H1 (cell line): ENCODE measurements around the gene YWHAG. TPM values are rescaled to one million over a fixed set of nuclear protein-coding genes. Genes with fewer than 3 reads are reported as not detected.

ENCODE experiments used
- CTCF ChIA-PET: fragments of 300-600 bp; sonication (Branson Sonifier 250); formaldehyde crosslinking; loops from one replicate; lab custom pipeline; 2021; ENCODE audit not compliant: partially characterized antibody; lab: Charles Lee
- POLR2A ChIA-PET: fragments of 300-600 bp; sonication (Branson Sonifier 250); formaldehyde crosslinking; loops from one replicate; lab custom pipeline; 2021; ENCODE audit warnings: inconsistent platforms; ENCODE audit not compliant: partially characterized antibody; lab: Charles Lee
- DNase-seq, 2 experiments: peaks; one replicate each; pipeline versions ENCODE4 v3.0.0 to v3.0.0-alpha.2; 2010 to 2022; ENCODE audit warnings: low spot score in 2 of 2, low read depth in 1 of 2, mixed read lengths in 1 of 2
- FAIRE-seq: peaks from 2 replicates; lab custom pipeline; 2011; peaks lifted over from hg19 to GRCh38; lab: Jason Lieb, UNC
- H2AFZ ChIP-seq: 2 replicates; pipeline ENCODE4 v1.8.1; 2012; ENCODE audit warnings: low read length, inconsistent platforms
- H2AK5ac ChIP-seq: 2 replicates; pipeline ENCODE4 v1.6.1; 2013; ENCODE audit warnings: low read depth, low read length
- H2BK120ac ChIP-seq: replicated peaks from 2 replicates; pipeline ENCODE3; 2013; ENCODE audit warnings: low read depth, low read length, inconsistent platforms
- H2BK12ac ChIP-seq: 2 replicates; pipeline ENCODE4 v1.6.1; 2013; ENCODE audit warnings: low read depth, low read length
- H2BK15ac ChIP-seq: 2 replicates; pipeline ENCODE4 v1.6.1; 2013; ENCODE audit warnings: low read length
- H2BK20ac ChIP-seq: 2 replicates; pipeline ENCODE4 v1.6.1; 2013; ENCODE audit warnings: low read length
- H2BK5ac ChIP-seq: 2 replicates; pipeline ENCODE4 v1.6.1; 2013; ENCODE audit warnings: low read depth, low read length
- H3K14ac ChIP-seq: 2 replicates; pipeline ENCODE4 v1.6.1; 2013; ENCODE audit warnings: inconsistent platforms; ENCODE audit not compliant: insufficient read length
- H3K18ac ChIP-seq: 2 replicates; pipeline ENCODE4 v1.6.1; 2013; ENCODE audit warnings: low read length; ENCODE audit errors: extremely low read depth
- H3K23ac ChIP-seq: 2 replicates; pipeline ENCODE4 v1.6.1; 2013; ENCODE audit warnings: inconsistent platforms; ENCODE audit not compliant: insufficient read length
- H3K23me2 ChIP-seq: 2 replicates; pipeline ENCODE4 v1.6.1; 2013; ENCODE audit warnings: low read depth, low read length
- H3K27ac ChIP-seq: 2 replicates; pipeline ENCODE4 v1.6.1; 2011; ENCODE audit warnings: low read depth, low read length, inconsistent platforms
- H3K27me3 ChIP-seq, 4 experiments: replicated peaks in 1 of 4; 1 replicate in 1 of 4; 2 replicates in 3 of 4; pipeline versions ENCODE4 v1.6.1 to v1.8.1; 2011 to 2013; ENCODE audit warnings: low read length in 3 of 4, mild to moderate bottlenecking in 3 of 4, inconsistent platforms in 2 of 4, mixed read lengths in 2 of 4, moderate library complexity in 1 of 4; ENCODE audit not compliant: control insufficient read depth in 3 of 4, insufficient read depth in 3 of 4; ENCODE audit errors: extremely low read depth in 1 of 4
- H3K36me3 ChIP-seq, 4 experiments: 2 replicates each; pipeline versions ENCODE4 v1.6.1 to v1.8.1; 2011 to 2013; ENCODE audit warnings: mild to moderate bottlenecking in 4 of 4, low read length in 3 of 4, moderate library complexity in 2 of 4, control low read depth in 1 of 4, inconsistent platforms in 1 of 4; ENCODE audit not compliant: insufficient read depth in 4 of 4, control insufficient read depth in 2 of 4
- H3K4ac ChIP-seq: replicated peaks from 2 replicates; pipeline ENCODE3; 2013; ENCODE audit warnings: low read length, low read depth, mixed read lengths, inconsistent platforms; ENCODE audit not compliant: insufficient read length
- H3K4me1 ChIP-seq, 4 experiments: replicated peaks in 1 of 4; 1 replicate in 1 of 4; 2 replicates in 3 of 4; pipeline versions ENCODE4 v1.6.1 to v1.8.1; 2011 to 2013; ENCODE audit warnings: low read length in 3 of 4, inconsistent platforms in 2 of 4, mixed read lengths in 1 of 4; ENCODE audit not compliant: insufficient read depth in 4 of 4, control insufficient read depth in 3 of 4
- H3K4me2 ChIP-seq, 2 experiments: 2 replicates each; pipeline versions ENCODE4 v1.6.1 to v1.8.1; 2011 to 2013; ENCODE audit warnings: low read depth in 2 of 2, low read length in 2 of 2, control low read depth in 1 of 2, inconsistent platforms in 1 of 2, mild to moderate bottlenecking in 1 of 2; ENCODE audit not compliant: insufficient read depth in 1 of 2
- H3K4me3 ChIP-seq, 4 experiments: fragments of 200-600, 300-600 bp in 1 of 4; sonication (generic), shearing (Covaris generic), sonication (Bioruptor Twin) in 1 of 4; 2 replicates each; pipeline versions ENCODE4 v1.5.1 to v1.8.1; 2011 to 2016; ENCODE audit warnings: low read length in 4 of 4, low read depth in 3 of 4, control low read depth in 2 of 4, inconsistent platforms in 2 of 4, mild to moderate bottlenecking in 2 of 4, mixed read lengths in 1 of 4, moderate library complexity in 1 of 4; ENCODE audit not compliant: insufficient read depth in 2 of 4; ENCODE audit errors: extremely low read depth in 1 of 4
- H3K56ac ChIP-seq: replicated peaks from 2 replicates; pipeline ENCODE3; 2013; ENCODE audit warnings: low read depth, mild to moderate bottlenecking, mixed read lengths, low read length, inconsistent platforms; ENCODE audit not compliant: insufficient read length
- H3K79me1 ChIP-seq: 2 replicates; pipeline ENCODE4 v1.6.1; 2013; ENCODE audit warnings: low read depth, low read length, control low read depth
- H3K79me2 ChIP-seq, 2 experiments: 2 replicates each; pipeline versions ENCODE4 v1.6.1 to v1.8.1; 2012 to 2013; ENCODE audit warnings: low read length in 2 of 2, mild to moderate bottlenecking in 2 of 2, inconsistent platforms in 1 of 2; ENCODE audit not compliant: insufficient read depth in 2 of 2, control insufficient read depth in 1 of 2
- H3K9ac ChIP-seq, 4 experiments: replicated peaks in 1 of 4; 1 replicate in 1 of 4; 2 replicates in 3 of 4; pipeline versions ENCODE4 v1.6.1 to v1.8.1; 2011 to 2013; ENCODE audit warnings: low read depth in 3 of 4, low read length in 3 of 4, control low read depth in 2 of 4, mild to moderate bottlenecking in 2 of 4, moderate library complexity in 2 of 4, inconsistent platforms in 1 of 4; ENCODE audit errors: extremely low read depth in 1 of 4
- H3K9me3 ChIP-seq, 2 experiments: 2 replicates each; pipeline versions ENCODE4 v1.6.1 to v1.8.1; 2012 to 2013; ENCODE audit warnings: mild to moderate bottlenecking in 2 of 2, moderate library complexity in 2 of 2, control low read depth in 1 of 2, inconsistent platforms in 1 of 2, low read depth in 1 of 2, low read length in 1 of 2, mixed read lengths in 1 of 2; ENCODE audit not compliant: insufficient read depth in 2 of 2
- H4K20me1 ChIP-seq, 2 experiments: replicated peaks in 1 of 2; 2 replicates each; pipeline versions ENCODE3 to v1.8.1; 2011 to 2013; ENCODE audit warnings: inconsistent platforms in 2 of 2, low read length in 2 of 2, mild to moderate bottlenecking in 1 of 2; ENCODE audit not compliant: insufficient read depth in 2 of 2, control insufficient read depth in 1 of 2
- H4K5ac ChIP-seq: 2 replicates; pipeline ENCODE4 v1.6.1; 2013; ENCODE audit warnings: low read length, low read depth, mixed read lengths, inconsistent platforms; ENCODE audit not compliant: insufficient read length
- H4K8ac ChIP-seq: 2 replicates; pipeline ENCODE4 v1.8.0; 2013; ENCODE audit warnings: mild to moderate bottlenecking, moderate library complexity, low read length, inconsistent platforms; ENCODE audit not compliant: insufficient read depth; ENCODE audit errors: extremely low read depth
- H4K91ac ChIP-seq: replicated peaks from 2 replicates; pipeline ENCODE3; 2013; ENCODE audit warnings: low read length, mixed read lengths, inconsistent platforms; ENCODE audit not compliant: insufficient read length
- ASH2L ChIP-seq: fragments of 200-600, 300-600 bp; sonication (generic); IDR thresholded peaks from one replicate; pipeline ENCODE4 v1.7.1; 2017; ENCODE audit warnings: low read length
- KDM5A ChIP-seq: fragments of 200-600 bp; IDR thresholded peaks from 2 replicates; pipeline ENCODE4 v1.7.1; 2012; ENCODE audit warnings: mild to moderate bottlenecking, low read length, inconsistent platforms, mixed read lengths
- WGBS, 2 experiments: shearing (Covaris generic) in 1 of 2; methylation state at CpG; one replicate each; pipeline versions ENCODE4 v1.1.6 to v1.1.7; 2013 to 2015; ENCODE audit warnings: low lambda C conversion rate in 2 of 2, mixed read lengths in 2 of 2, inconsistent platforms in 1 of 2, low coverage in 1 of 2, missing lambda C conversion rate in 1 of 2; ENCODE audit not compliant: insufficient replicate concordance in 2 of 2, insufficient coverage in 1 of 2, insufficient read length in 1 of 2; ENCODE audit errors: extremely low coverage in 1 of 2, missing lambda C conversion rate in 1 of 2; 5-methylcytosine and 5-hydroxymethylcytosine counted together
- polyA plus RNA-seq, 7 experiments: library from polyadenylated mRNA; depleted of rRNA in 3 of 7; stranded (reverse) in 5 of 7; unstranded in 2 of 7; fragments of >200 nt in 5 of 7; fragments of 200-250 nt in 2 of 7; gene quantifications; 1 replicate in 5 of 7; 2 replicates in 1 of 7; 4 replicates in 1 of 7; pipeline versions ENCODE4 v1.2.1 to v1.2.3, GENCODE V29; 2011 to 2013; ENCODE audit warnings: missing spikeins in 2 of 7, mixed read lengths in 2 of 7
- total RNA-seq: library from RNA; stranded (reverse); fragmentation: NEBNext Ultra II Directional; extraction: Animal tissue kit (Norgen Biotek cat#: 25700); gene quantifications from 2 replicates; pipeline ENCODE4 v1.2.1, GENCODE V29; 2021

The YWHAG gene
- total and polyA plus RNA-seq, 2 of the 8 experiments (the other 6 are each of a cell fraction or from before 2014, with no cell fraction given): 57.2 to 241 TPM

GRCh38 chr7:76371396-76371795 lies 12.6 kb upstream of the YWHAG start:
- ChIA-PET CTCF (interaction anchor here (0.6 to 0.9 kb wide), 2 partner anchors 35 to 292 kb away, joined by 3 to 4 read pairs; no protein-coding TSS in a partner anchor), POLR2A (interaction anchor here (5.6 kb wide), 1 partner anchor 12 kb away, joined by 32 read pairs; the partner anchor contains the start of gene YWHAG)
- H3K27me3 ChIP-seq: no peaks in the 10 kb centered on the region
- H3K23me2 ChIP-seq: no peaks in the 10 kb centered on the region
- no peak for FAIRE-seq
- H2BK20ac ChIP-seq: no peak overlapping the region
- H2BK120ac ChIP-seq: no peak overlapping the region
- no peak overlapping the region for H3K56ac ChIP-seq
- H3K79me2 ChIP-seq: no peaks in the 10 kb centered on the region
- no peaks in the 10 kb centered on the region for H4K20me1 ChIP-seq
- no peak overlapping the region for H2AK5ac ChIP-seq
- no peaks in the 10 kb centered on the region for H3K79me1 ChIP-seq
- no peak overlapping the region for H2BK15ac ChIP-seq
- H4K91ac ChIP-seq: no peak overlapping the region
- H3K14ac ChIP-seq: no peak overlapping the region
- H3K9ac ChIP-seq: no peak overlapping the region
- no peak overlapping the region for H3K18ac ChIP-seq
- H4K5ac ChIP-seq: no peak overlapping the region
- H3K4me1 ChIP-seq: peaks cover 0 to 3% (median 0%) of the 10 kb centered on the region in 4 experiments; a peak in 1 of 7 replicates
- H3K36me3 ChIP-seq: no peaks in the 10 kb centered on the region
- WGBS, 2 experiments: 98% methylated on average over 3 of the region's 3 CpGs; no CpG with 5 or more reads in 1 of the 2 experiments
- H2BK12ac ChIP-seq: no peak overlapping the region
- DNase-seq: no peak
- no peaks in the 10 kb centered on the region for H3K9me3 ChIP-seq
- no peak overlapping the region for H3K23ac ChIP-seq
- H3K4ac ChIP-seq: no peak overlapping the region
- no peak overlapping the region for H3K4me2 ChIP-seq
- no peak overlapping the region for H3K27ac ChIP-seq
- no peak overlapping the region for H3K4me3 ChIP-seq
- no peak overlapping the region for H2BK5ac ChIP-seq
- H2AFZ ChIP-seq: 0 out of 2 replicates have a peak overlapping the region, but pooled peaks have one; percentile 12
- H4K8ac ChIP-seq: no peak overlapping the region
- TF ChIP-seq KDM5A: no peak
- no peak for TF ChIP-seq ASH2L
